Measurements from ENCODE around the gene VKORC1L1.

- no peak for TF ChIP-seq BACH2 (CRISPR knock-in tag; IDR thresholded peaks at IDR 0.05; ENCODE audit: borderline replicate concordance)
- no peak for TF ChIP-seq ARNTL (CRISPR knock-in tag; IDR thresholded peaks at IDR 0.05; ENCODE audit: borderline replicate concordance, low read depth)
- no peak for TF ChIP-seq CSRNP3 (CRISPR knock-in tag; IDR thresholded peaks at IDR 0.05)
- TF ChIP-seq PATZ1 (CRISPR knock-in tag; IDR thresholded peaks at IDR 0.05; ENCODE audit: borderline replicate concordance): no peak
- no peak for TF ChIP-seq OSR1 (CRISPR knock-in tag; IDR thresholded peaks at IDR 0.05)
- no peak for TF ChIP-seq ZFP3 (CRISPR knock-in tag; IDR thresholded peaks at IDR 0.05)
- TF ChIP-seq ZFP30 (CRISPR knock-in tag; IDR thresholded peaks at IDR 0.05): no peak
- TF ChIP-seq CSDC2 (CRISPR knock-in tag; IDR thresholded peaks at IDR 0.05): no peak
- TF ChIP-seq RARB (CRISPR knock-in tag; IDR thresholded peaks at IDR 0.05): no peak
- no peak for TF ChIP-seq PPARA (CRISPR knock-in tag; IDR thresholded peaks at IDR 0.05; ENCODE audit: borderline replicate concordance)
Observed at GRCh38 chr7:65989694-65990080, 116.8 kb downstream of the VKORC1L1 start.

Data from SK-N-SH treated with all-trans-retinoic acid at 6 μM for 48 hours (cell line).